Lower leg skin (tissue), 3 donors: Measurements from ENCODE around the gene NOA1.

Source experiments
- POLR2A ChIP-seq, 2 donors: fragments of 450-650 bp; IDR thresholded peaks; one replicate each; pipeline ENCODE4 v1.6.1; 2016 to 2017; ENCODE audit warnings: antibody characterized with exemption in 2 of 2, mild to moderate bottlenecking in 1 of 2, moderate library complexity in 1 of 2
- TF ChIP-seq, protein P1 (sequence below), 3 donors: fragments of 450-650 bp; IDR thresholded peaks; one replicate each; pipeline ENCODE4 v1.5.1; 2016; ENCODE audit warnings: antibody characterized with exemption in 3 of 3, mild to moderate bottlenecking in 3 of 3, moderate library complexity in 2 of 3

DNA sequence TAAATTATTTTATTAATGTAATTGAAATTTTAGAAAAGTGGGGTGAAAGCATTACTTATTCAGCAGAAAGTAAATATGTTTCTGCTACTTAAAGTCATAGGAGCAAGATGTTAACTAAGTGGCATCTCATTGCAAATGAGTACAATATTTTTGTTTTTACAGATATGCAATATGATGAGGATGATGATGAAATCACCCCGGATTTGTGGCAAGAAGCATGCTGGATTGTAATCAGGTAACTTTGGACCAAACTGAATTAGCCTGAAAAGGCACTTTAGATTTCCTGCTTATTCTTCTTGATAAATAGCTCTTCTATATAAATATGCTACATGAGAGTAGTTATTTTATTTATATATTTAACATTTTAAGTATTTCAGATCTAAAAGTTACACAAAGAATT, 8.8 kb upstream of the NOA1 start:
- TF ChIP-seq, protein P1, sequence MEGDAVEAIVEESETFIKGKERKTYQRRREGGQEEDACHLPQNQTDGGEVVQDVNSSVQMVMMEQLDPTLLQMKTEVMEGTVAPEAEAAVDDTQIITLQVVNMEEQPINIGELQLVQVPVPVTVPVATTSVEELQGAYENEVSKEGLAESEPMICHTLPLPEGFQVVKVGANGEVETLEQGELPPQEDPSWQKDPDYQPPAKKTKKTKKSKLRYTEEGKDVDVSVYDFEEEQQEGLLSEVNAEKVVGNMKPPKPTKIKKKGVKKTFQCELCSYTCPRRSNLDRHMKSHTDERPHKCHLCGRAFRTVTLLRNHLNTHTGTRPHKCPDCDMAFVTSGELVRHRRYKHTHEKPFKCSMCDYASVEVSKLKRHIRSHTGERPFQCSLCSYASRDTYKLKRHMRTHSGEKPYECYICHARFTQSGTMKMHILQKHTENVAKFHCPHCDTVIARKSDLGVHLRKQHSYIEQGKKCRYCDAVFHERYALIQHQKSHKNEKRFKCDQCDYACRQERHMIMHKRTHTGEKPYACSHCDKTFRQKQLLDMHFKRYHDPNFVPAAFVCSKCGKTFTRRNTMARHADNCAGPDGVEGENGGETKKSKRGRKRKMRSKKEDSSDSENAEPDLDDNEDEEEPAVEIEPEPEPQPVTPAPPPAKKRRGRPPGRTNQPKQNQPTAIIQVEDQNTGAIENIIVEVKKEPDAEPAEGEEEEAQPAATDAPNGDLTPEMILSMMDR (IDR thresholded peaks at IDR 0.05) = no peak
- no peak for TF ChIP-seq POLR2A (IDR thresholded peaks at IDR 0.05)
